ENCODE data around the gene ATP6V1G2. TPM values are rescaled to one million over a fixed set of nuclear protein-coding genes. Genes with fewer than 3 reads are reported as not detected.

Gene ATP6V1G2
- total RNA-seq, 2 donors from 2014 or later: 1.0 TPM; not detected in 1

DNA sequence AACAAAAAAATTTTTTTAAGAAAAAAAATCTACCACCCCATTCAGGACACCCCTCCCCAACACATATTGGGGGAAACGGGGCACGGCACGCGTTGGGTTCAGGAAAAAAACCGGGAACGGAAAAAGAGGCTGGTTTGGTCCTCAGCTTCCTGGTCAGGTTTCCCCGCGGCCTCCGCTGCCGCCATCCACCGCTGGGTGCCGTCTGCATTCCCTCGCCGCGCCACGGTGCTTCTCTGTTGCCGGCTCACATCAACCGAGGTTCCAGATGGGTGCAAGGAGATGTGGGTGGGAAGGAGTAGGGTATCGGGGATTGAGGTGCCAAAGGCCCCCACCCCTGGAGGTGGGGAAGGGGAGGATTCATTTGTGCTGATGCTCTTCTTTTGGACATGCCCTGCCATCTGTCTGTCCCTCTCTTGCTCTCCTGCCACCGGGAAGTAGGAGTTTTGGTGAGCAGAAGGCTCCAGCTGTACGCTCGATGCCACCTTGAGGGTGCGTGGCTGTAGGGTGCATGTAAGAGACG, 11.8 kb downstream of the ATP6V1G2 start:
- Histone ChIP-seq H3K4me1 (peaks cover 20% of the 10 kb centered on the region), H3K36me3 (replicated peaks in 1 of 2; ENCODE audit: insufficient read depth in 1 of 2, low read depth in 2 of 2) (peaks cover 38 to 58% of the 10 kb centered on the region in 2 donors), H3K4me3 (no peak overlapping the region), H3K9me3 (no peaks in the 10 kb centered on the region), H3K27ac (no peak overlapping the region), H3K27me3 (no peaks in the 10 kb centered on the region)
- TF ChIP-seq, protein P1, sequence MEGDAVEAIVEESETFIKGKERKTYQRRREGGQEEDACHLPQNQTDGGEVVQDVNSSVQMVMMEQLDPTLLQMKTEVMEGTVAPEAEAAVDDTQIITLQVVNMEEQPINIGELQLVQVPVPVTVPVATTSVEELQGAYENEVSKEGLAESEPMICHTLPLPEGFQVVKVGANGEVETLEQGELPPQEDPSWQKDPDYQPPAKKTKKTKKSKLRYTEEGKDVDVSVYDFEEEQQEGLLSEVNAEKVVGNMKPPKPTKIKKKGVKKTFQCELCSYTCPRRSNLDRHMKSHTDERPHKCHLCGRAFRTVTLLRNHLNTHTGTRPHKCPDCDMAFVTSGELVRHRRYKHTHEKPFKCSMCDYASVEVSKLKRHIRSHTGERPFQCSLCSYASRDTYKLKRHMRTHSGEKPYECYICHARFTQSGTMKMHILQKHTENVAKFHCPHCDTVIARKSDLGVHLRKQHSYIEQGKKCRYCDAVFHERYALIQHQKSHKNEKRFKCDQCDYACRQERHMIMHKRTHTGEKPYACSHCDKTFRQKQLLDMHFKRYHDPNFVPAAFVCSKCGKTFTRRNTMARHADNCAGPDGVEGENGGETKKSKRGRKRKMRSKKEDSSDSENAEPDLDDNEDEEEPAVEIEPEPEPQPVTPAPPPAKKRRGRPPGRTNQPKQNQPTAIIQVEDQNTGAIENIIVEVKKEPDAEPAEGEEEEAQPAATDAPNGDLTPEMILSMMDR (IDR thresholded peaks at IDR 0.05): no peak
- no peak for TF ChIP-seq POLR2A (IDR thresholded peaks at IDR 0.05)
- intact Hi-C loops (cut with DNase I): no loop called here
- DNase-seq: no peak
- ATAC-seq: no peak
- WGBS, 2 donors: 87% methylated on average over 20 to 24 of the region's 24 CpGs

DNA sequence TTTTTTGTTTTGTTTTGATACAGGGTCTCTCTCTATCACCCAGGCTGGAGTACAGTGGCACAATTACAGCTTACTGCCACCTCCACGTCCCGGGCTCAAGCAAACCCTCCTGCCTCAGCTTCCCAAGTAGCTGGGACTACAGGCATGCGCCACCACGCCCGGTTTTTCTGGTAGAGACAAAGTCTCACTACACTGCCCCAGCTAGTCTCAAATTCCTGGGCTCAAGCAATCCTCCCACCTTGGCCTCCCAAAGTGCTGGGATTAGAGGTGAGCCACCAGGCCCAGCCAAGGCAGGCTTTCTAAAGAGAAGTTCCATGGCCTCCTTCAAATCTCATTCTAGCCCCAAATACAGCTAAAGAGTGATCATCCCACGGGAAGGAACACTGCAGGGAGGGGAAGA, 12.4 kb downstream of the ATP6V1G2 start:
- intact Hi-C loops (cut with DNase I): no loop called here
- TF ChIP-seq POLR2A (IDR thresholded peaks at IDR 0.05): no peak
- TF ChIP-seq, protein P1 (IDR thresholded peaks at IDR 0.05): no peak
- 90 to 94% methylated on average over 6 of the region's 6 CpGs for whole genome bisulfite sequencing, 2 donors

DNA sequence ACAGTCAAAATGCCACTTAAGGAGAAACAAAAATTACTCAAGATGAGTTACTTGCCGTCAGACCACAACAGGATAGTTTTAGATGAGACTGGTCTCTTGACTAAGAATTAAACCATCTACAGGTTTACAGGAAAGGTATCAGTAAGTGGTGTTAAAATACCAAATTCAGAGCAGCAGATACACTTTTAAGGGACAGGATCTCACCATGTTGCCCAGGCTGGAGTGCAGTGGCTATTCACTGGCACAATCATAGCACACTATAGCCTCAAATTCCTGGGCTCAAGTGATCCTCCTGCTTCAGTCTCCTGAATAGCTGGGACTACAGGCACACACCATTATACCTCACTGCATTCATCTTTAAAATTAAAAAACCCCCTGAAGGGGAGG, 13.0 kb downstream of the ATP6V1G2 start:
- ATAC-seq: no peak
- H3K27me3 ChIP-seq: no peaks in the 10 kb centered on the region
- 93 to 100% methylated on average over 1 of the region's 1 CpG for WGBS, 2 donors
- H3K27ac ChIP-seq: no peak overlapping the region
- TF ChIP-seq POLR2A (IDR thresholded peaks at IDR 0.05): no peak
- TF ChIP-seq, protein P1 (IDR thresholded peaks at IDR 0.05): no peak
- H3K9me3 ChIP-seq: no peaks in the 10 kb centered on the region
- H3K4me1 ChIP-seq: peaks cover 16% of the 10 kb centered on the region
- intact Hi-C loops (cut with DNase I): no loop called here
- no peak for DNase-seq
- peaks cover 38 to 56% of the 10 kb centered on the region in 2 donors for H3K36me3 ChIP-seq (replicated peaks in 1 of 2; ENCODE audit: insufficient read depth in 1 of 2, low read depth in 2 of 2)
- H3K4me3 ChIP-seq: no peak overlapping the region

More for the DNA sequence above, 12.4 kb downstream of the ATP6V1G2 start:
- H3K9me3 ChIP-seq: no peaks in the 10 kb centered on the region
- DNase-seq (no peak), ATAC-seq (no peak)
- no peaks in the 10 kb centered on the region for H3K27me3 ChIP-seq
- H3K27ac ChIP-seq: no peak overlapping the region
- H3K36me3 ChIP-seq (replicated peaks in 1 of 2; ENCODE audit: insufficient read depth in 1 of 2, low read depth in 2 of 2): peaks cover 38 to 58% of the 10 kb centered on the region in 2 donors
- H3K4me1 ChIP-seq: peaks cover 20% of the 10 kb centered on the region
- no peak overlapping the region for H3K4me3 ChIP-seq

DNA sequence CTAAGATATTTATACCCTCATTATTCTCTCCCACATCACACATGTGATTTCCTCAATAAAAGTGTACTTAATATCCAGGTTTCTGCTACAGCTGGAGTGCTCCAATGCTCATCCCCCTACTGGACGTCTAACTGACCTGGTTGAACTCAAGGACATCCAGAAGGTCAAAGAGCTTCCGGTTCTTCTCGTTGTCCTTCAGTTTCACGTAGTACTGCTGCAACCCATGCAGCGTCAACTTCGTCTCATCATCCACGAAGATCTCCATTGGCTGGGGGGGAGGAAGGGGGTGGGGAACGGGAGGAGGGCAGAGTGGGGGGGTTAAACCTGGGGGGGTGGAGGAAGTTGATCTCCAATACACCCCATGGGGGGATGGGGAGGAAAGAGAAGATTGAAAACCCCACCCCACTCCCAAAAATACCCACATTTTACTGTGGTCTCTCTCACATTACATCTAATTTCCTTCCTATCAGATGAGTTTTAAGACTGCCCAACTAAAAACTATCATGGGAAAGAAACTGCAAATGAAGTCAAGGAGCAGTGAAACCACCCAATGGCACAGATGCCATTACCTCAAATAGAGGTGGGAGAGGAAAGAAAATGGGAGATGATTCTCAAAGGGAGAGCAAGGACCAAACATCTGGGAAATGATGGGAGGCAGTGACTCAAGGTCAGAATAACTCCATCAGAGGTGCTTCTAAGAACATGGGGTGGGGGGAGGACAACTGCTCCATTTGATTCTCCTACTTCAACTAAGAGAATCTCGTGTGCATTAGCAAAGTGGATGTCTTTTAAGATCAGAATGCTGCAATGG, 13.6 kb downstream of the ATP6V1G2 start:
- WGBS, 2 donors: 37 to 47% methylated on average over 8 to 9 of the region's 9 CpGs
- peaks cover 38 to 52% of the 10 kb centered on the region in 2 donors for H3K36me3 ChIP-seq (replicated peaks in 1 of 2; ENCODE audit: insufficient read depth in 1 of 2, low read depth in 2 of 2)
- no peaks in the 10 kb centered on the region for H3K9me3 ChIP-seq
- no peaks in the 10 kb centered on the region for H3K27me3 ChIP-seq
- TF ChIP-seq POLR2A (IDR thresholded peaks at IDR 0.05): no peak
- TF ChIP-seq, protein P1 (IDR thresholded peaks at IDR 0.05): no peak
- H3K4me3 ChIP-seq: no peak overlapping the region
- DNase-seq (no peak), ATAC-seq (no peak)
- peaks cover 11% of the 10 kb centered on the region for H3K4me1 ChIP-seq
- H3K27ac ChIP-seq: no peak overlapping the region
- intact Hi-C loops (cut with DNase I): no loop called here

Measured in body of pancreas (tissue), 4 donors.